Lung (tissue), 12 donors: ENCODE results near the gene SLC66A2. TPM values are rescaled to one million over a fixed set of nuclear protein-coding genes. Genes with fewer than 3 reads are reported as not detected.

ENCODE experiments used
- ATAC-seq: fragments of 200-7000 bp; cut with Tn5 transposase; one replicate; pipeline ENCODE4 v1.9.1; 2020; ENCODE audit warnings: moderate number of reproducible peaks; ENCODE audit not compliant: insufficient read depth, low FRiP score
- DNase-seq, 3 donors: peaks; one replicate each; pipeline ENCODE4 v3.0.0-alpha.2; 2013 to 2017
- H3K27ac ChIP-seq, 2 donors: one replicate each; pipeline ENCODE4 v1.5.1; 2013; ENCODE audit warnings: mild to moderate bottlenecking in 2 of 2, moderate library complexity in 2 of 2, control low read depth in 1 of 2, inconsistent platforms in 1 of 2, low read depth in 1 of 2, low read length in 1 of 2
- H3K27me3 ChIP-seq, 3 donors: one replicate each; pipeline ENCODE4 v1.5.1; 2013; ENCODE audit warnings: low read length in 2 of 3; ENCODE audit not compliant: control insufficient read depth in 3 of 3, insufficient read depth in 3 of 3
- H3K36me3 ChIP-seq, 4 donors: one replicate each; pipeline ENCODE4 v1.5.1; 2013; ENCODE audit warnings: low read length in 4 of 4, mild to moderate bottlenecking in 1 of 4, moderate library complexity in 1 of 4; ENCODE audit not compliant: control insufficient read depth in 4 of 4, insufficient read depth in 4 of 4
- H3K4me1 ChIP-seq, 5 donors: one replicate each; pipeline ENCODE4 v1.5.1; 2013; ENCODE audit warnings: low read length in 5 of 5, mild to moderate bottlenecking in 2 of 5, moderate library complexity in 1 of 5; ENCODE audit not compliant: control insufficient read depth in 5 of 5, insufficient read depth in 5 of 5
- H3K4me3 ChIP-seq: one replicate; pipeline ENCODE4 v1.5.1; 2013; ENCODE audit warnings: mild to moderate bottlenecking, control low read depth, moderate library complexity
- H3K9ac ChIP-seq, 2 donors: one replicate each; pipeline ENCODE4 v1.5.1; 2013; ENCODE audit warnings: low read length in 2 of 2, control low read depth in 1 of 2; ENCODE audit not compliant: insufficient read depth in 1 of 2
- H3K9me3 ChIP-seq, 4 donors: one replicate each; pipeline ENCODE4 v1.5.1; 2013; ENCODE audit warnings: low read length in 3 of 4, mild to moderate bottlenecking in 1 of 4, moderate library complexity in 1 of 4; ENCODE audit not compliant: control insufficient read depth in 4 of 4, insufficient read depth in 3 of 4
- WGBS, 2 donors: extraction: QIAGEN DNeasy Blood & Tissue Kit; methylation state at CpG; one replicate each; pipeline ENCODE4 v1.1.7; 2013; 5-methylcytosine and 5-hydroxymethylcytosine counted together
- polyA plus RNA-seq, 2 donors: library from polyadenylated mRNA; stranded (reverse); fragments of 200-250 nt; gene quantifications; one replicate each; pipeline ENCODE4 v1.2.1, GENCODE V29; 2013
- total RNA-seq, 2 donors: library from RNA; depleted of rRNA in 1 of 2; stranded (reverse); fragments of >200 nt in 1 of 2; gene quantifications; one replicate each; pipeline ENCODE4 v1.2.1, GENCODE V29; 2014 to 2021
- TF ChIP-seq, protein P1 (sequence below): IDR thresholded peaks from 2 replicates; pipeline ENCODE4 v1.5.1; 2012; ENCODE audit warnings: mild to moderate bottlenecking; ENCODE audit errors: control extremely low read depth, extremely low read depth
- donor health status: control.
- donor health status: control.
- donor health status: Bipolar disorder and iron deficiency.
- donor health status: healthy.
- donor health status: DM: yes; HTN: yes; CAD: no.

SLC66A2 gene
- total and polyA plus RNA-seq, 4 donors: 26.5 to 71.8 (median 62.3) TPM

- ATAC-seq (peak; percentile 51), DNase-seq (peak in 2 of 3 donors; percentile 54 to 62)
- Histone ChIP-seq H3K36me3 (peaks cover 2 to 5% (median 3%) of the 10 kb centered on the region in 4 donors), H3K27ac (peak overlapping the region; percentile 81 to 87), H3K27me3 (no peaks in the 10 kb centered on the region), H3K4me3 (peak overlapping the region; percentile 80), H3K9me3 (no peaks in the 10 kb centered on the region), H3K4me1 (peaks cover 0 to 20% (median 8%) of the 10 kb centered on the region in 5 donors), H3K9ac (peak overlapping the region; percentile 43 to 88)
- TF ChIP-seq, protein P1, sequence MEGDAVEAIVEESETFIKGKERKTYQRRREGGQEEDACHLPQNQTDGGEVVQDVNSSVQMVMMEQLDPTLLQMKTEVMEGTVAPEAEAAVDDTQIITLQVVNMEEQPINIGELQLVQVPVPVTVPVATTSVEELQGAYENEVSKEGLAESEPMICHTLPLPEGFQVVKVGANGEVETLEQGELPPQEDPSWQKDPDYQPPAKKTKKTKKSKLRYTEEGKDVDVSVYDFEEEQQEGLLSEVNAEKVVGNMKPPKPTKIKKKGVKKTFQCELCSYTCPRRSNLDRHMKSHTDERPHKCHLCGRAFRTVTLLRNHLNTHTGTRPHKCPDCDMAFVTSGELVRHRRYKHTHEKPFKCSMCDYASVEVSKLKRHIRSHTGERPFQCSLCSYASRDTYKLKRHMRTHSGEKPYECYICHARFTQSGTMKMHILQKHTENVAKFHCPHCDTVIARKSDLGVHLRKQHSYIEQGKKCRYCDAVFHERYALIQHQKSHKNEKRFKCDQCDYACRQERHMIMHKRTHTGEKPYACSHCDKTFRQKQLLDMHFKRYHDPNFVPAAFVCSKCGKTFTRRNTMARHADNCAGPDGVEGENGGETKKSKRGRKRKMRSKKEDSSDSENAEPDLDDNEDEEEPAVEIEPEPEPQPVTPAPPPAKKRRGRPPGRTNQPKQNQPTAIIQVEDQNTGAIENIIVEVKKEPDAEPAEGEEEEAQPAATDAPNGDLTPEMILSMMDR: peak; percentile 19
- WGBS, 2 donors: 0 to 1% methylated on average over 38 to 48 of the region's 48 CpGs
Observed at GRCh38 chr18:79988071-79988450, 36.6 kb upstream of the SLC66A2 start.

DNA sequence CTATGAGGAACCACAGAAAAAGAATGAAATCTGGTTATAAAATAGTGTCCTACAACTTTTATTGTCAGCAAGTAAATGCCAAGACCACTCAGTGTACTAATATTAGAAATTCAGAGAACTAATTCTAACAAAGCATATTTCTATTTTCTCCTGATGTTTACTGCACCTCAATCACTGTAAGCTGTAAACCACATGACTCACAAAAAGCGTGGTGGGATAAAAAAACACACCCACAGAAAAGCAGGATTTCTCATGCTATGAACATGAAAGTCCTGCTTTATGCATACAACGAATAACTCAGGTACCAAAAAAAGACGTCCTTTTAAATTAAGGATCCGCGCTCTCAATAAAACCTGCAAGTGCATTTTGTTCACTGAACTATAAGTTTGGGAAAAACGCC is 36.1 kb upstream of the SLC66A2 start:
- Histone ChIP-seq H3K4me3 (peak overlapping the region; percentile 80), H3K9ac (peak overlapping the region; percentile 43 to 88), H3K4me1 (peaks cover 0 to 20% (median 8%) of the 10 kb centered on the region in 5 donors), H3K27me3 (no peaks in the 10 kb centered on the region), H3K9me3 (no peaks in the 10 kb centered on the region), H3K27ac (peak overlapping the region in 1 of 2 donors; percentile 81), H3K36me3 (peaks cover 2 to 5% (median 3%) of the 10 kb centered on the region in 4 donors)
- DNase-seq: peak in 1 of 3 donors; percentile 13
- ATAC-seq: no peak
- WGBS, 2 donors: 1% methylated on average over 6 of the region's 6 CpGs
- TF ChIP-seq, protein P1: no peak

DNA sequence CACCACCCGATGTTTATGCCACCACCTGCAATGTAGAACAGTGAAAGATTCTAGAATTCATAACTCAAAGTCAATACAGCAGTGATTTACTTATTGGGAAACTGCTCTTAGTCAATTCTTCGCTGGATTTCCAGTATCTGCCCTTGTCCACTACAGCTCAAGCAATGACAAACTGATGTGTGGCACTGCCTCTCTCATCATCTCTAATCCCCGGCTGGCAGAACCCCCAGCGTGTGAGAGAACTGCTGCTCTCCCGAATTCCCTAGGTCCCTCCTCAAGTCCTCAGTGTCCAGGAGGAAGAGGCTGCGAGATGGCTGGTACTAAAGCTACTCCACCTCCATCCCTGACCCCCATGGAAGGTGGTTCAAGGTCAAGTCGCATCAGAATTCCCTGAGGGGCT is 35.3 kb upstream of the SLC66A2 start:
- Histone ChIP-seq H3K36me3 (peaks cover 2 to 5% (median 3%) of the 10 kb centered on the region in 4 donors), H3K27ac (no peak overlapping the region), H3K4me3 (no peak overlapping the region), H3K9me3 (no peaks in the 10 kb centered on the region), H3K4me1 (peaks cover 0 to 20% (median 8%) of the 10 kb centered on the region in 5 donors), H3K9ac (peak overlapping the region in 1 of 2 donors; percentile 35), H3K27me3 (no peaks in the 10 kb centered on the region)
- TF ChIP-seq, protein P1: no peak
- 46 to 70% methylated on average over 7 of the region's 7 CpGs for WGBS, 2 donors
- no peak for ATAC-seq
- DNase-seq: no peak

DNA sequence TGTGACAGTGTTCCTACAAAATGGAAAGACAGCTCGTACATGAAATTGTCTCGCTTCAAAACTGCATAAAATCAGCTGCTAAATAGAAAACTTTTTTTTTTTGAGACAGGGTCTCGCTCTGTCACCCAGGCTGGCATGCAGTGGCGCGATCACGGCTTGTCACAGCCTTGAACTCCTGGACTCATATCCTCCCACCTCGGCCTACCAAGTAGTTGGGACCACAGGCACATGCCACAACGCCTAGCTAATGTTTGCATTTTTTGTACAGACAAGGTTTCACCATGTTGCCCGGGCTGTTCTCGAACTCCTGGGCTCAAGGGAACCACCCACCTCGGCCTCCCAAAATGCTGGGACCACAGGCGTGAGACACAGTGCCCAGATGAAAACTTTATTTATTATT is 33.7 kb upstream of the SLC66A2 start:
- H3K4me1 ChIP-seq: peaks cover 0 to 20% (median 8%) of the 10 kb centered on the region in 5 donors
- H3K4me3 ChIP-seq: no peak overlapping the region
- TF ChIP-seq, protein P1: no peak

More for the DNA sequence above, 33.7 kb upstream of the SLC66A2 start:
- DNase-seq (no peak), ATAC-seq (no peak)
- Histone ChIP-seq H3K9ac (no peak overlapping the region), H3K27ac (no peak overlapping the region), H3K36me3 (peaks cover 2 to 5% (median 3%) of the 10 kb centered on the region in 4 donors), H3K27me3 (no peaks in the 10 kb centered on the region), H3K9me3 (no peaks in the 10 kb centered on the region)
- 92 to 97% methylated on average over 12 of the region's 12 CpGs for WGBS, 2 donors
